ENCODE data around the gene ERAP2.

ERAP2 gene

GRCh38 chr5:96903300-96903699 is 27.0 kb downstream of the ERAP2 start:
- H2BK120ac ChIP-seq (ENCODE audit: low read depth, low read length), result no peak overlapping the region
- no peaks in the 10 kb centered on the region for H3K27me3 ChIP-seq (ENCODE audit: control insufficient read depth in 3 of 3, insufficient read depth in 3 of 3, low read depth in 1 of 3, low read length in 3 of 3)
- H4K8ac ChIP-seq (ENCODE audit: low read depth, low read length), result no peak overlapping the region
- H2BK15ac ChIP-seq (ENCODE audit: low read length), result no peak overlapping the region
- H3K36me3 ChIP-seq (replicated peaks in 1 of 2; ENCODE audit: control insufficient read depth in 2 of 2, insufficient read depth in 2 of 2, low read length in 2 of 2), result no peaks in the 10 kb centered on the region
- H3K9me3 ChIP-seq (replicated peaks in 1 of 2; ENCODE audit: control insufficient read depth in 2 of 2, insufficient read depth in 1 of 2, low read depth in 1 of 2, low read length in 2 of 2), result no peaks in the 10 kb centered on the region
- H3K14ac ChIP-seq (ENCODE audit: low read length), result no peak overlapping the region
- H2BK5ac ChIP-seq (ENCODE audit: low read length), result no peak overlapping the region
- no peak overlapping the region for H2AK5ac ChIP-seq (ENCODE audit: low read depth, low read length)
- no peak overlapping the region for H4K91ac ChIP-seq (ENCODE audit: low read depth, low read length, poor library complexity)
- H3K4ac ChIP-seq (ENCODE audit: low read length), result no peak overlapping the region
- H2BK12ac ChIP-seq (ENCODE audit: low read length), result no peak overlapping the region
- no peak overlapping the region for H3K4me3 ChIP-seq (ENCODE audit: low read length in 2 of 2)
- no peak overlapping the region for H3K18ac ChIP-seq (ENCODE audit: low read length)
- H3K4me1 ChIP-seq (ENCODE audit: control insufficient read depth in 2 of 2, insufficient read depth in 1 of 2, low read depth in 1 of 2, low read length in 2 of 2), result no peaks in the 10 kb centered on the region
- H3K4me2 ChIP-seq (ENCODE audit: insufficient read depth, low read length, poor library complexity, severe bottlenecking), result no peak overlapping the region
- DNase-seq (ENCODE audit: low spot score), result no peak
- no peaks in the 10 kb centered on the region for H3K79me1 ChIP-seq (ENCODE audit: low read depth, low read length)
- no peak overlapping the region for H3K23ac ChIP-seq (ENCODE audit: low read depth, low read length, poor library complexity)
- no peak overlapping the region for H2AFZ ChIP-seq (ENCODE audit: low read length)
- WGBS, 2 donors (ENCODE audit: extremely low coverage in 2 of 2, insufficient read length in 2 of 2, insufficient replicate concordance in 1 of 2), result no CpG with 5 or more reads among the region's 2 CpGs
- no peak overlapping the region for H3K27ac ChIP-seq (replicated peaks; ENCODE audit: low read length)
- H3K9ac ChIP-seq (ENCODE audit: low read depth, low read length, poor library complexity), result no peak overlapping the region

- no peak overlapping the region for H3K4me3 ChIP-seq (ENCODE audit: low read length in 2 of 2)
- H2BK5ac ChIP-seq (ENCODE audit: low read length), result no peak overlapping the region
- H2BK15ac ChIP-seq (ENCODE audit: low read length), result no peak overlapping the region
- H3K4me2 ChIP-seq (ENCODE audit: insufficient read depth, low read length, poor library complexity, severe bottlenecking), result no peak overlapping the region
- no peaks in the 10 kb centered on the region for H3K79me1 ChIP-seq (ENCODE audit: low read depth, low read length)
- no peak overlapping the region for H2BK120ac ChIP-seq (ENCODE audit: low read depth, low read length)
- H3K36me3 ChIP-seq (replicated peaks in 1 of 2; ENCODE audit: control insufficient read depth in 2 of 2, insufficient read depth in 2 of 2, low read length in 2 of 2), result no peaks in the 10 kb centered on the region
- H2AK5ac ChIP-seq (ENCODE audit: low read depth, low read length), result no peak overlapping the region
- H3K9me3 ChIP-seq (replicated peaks in 1 of 2; ENCODE audit: control insufficient read depth in 2 of 2, insufficient read depth in 1 of 2, low read depth in 1 of 2, low read length in 2 of 2), result no peaks in the 10 kb centered on the region
- H3K4ac ChIP-seq (ENCODE audit: low read length), result no peak overlapping the region
- no peak overlapping the region for H3K27ac ChIP-seq (replicated peaks; ENCODE audit: low read length)
- H3K14ac ChIP-seq (ENCODE audit: low read length), result no peak overlapping the region
- no peaks in the 10 kb centered on the region for H3K27me3 ChIP-seq (ENCODE audit: control insufficient read depth in 3 of 3, insufficient read depth in 3 of 3, low read depth in 1 of 3, low read length in 3 of 3)
- H4K91ac ChIP-seq (ENCODE audit: low read depth, low read length, poor library complexity), result no peak overlapping the region
- H2BK12ac ChIP-seq (ENCODE audit: low read length), result no peak overlapping the region
- no peak for DNase-seq (ENCODE audit: low spot score)
- WGBS, 2 donors (ENCODE audit: extremely low coverage in 2 of 2, insufficient read length in 2 of 2, insufficient replicate concordance in 1 of 2), result no CpG with 5 or more reads among the region's 3 CpGs
- H2AFZ ChIP-seq (ENCODE audit: low read length), result no peak overlapping the region
- H3K23ac ChIP-seq (ENCODE audit: low read depth, low read length, poor library complexity), result no peak overlapping the region
- no peak overlapping the region for H3K18ac ChIP-seq (ENCODE audit: low read length)
- H3K9ac ChIP-seq (ENCODE audit: low read depth, low read length, poor library complexity), result no peak overlapping the region
- no peak overlapping the region for H4K8ac ChIP-seq (ENCODE audit: low read depth, low read length)
- H3K4me1 ChIP-seq (ENCODE audit: control insufficient read depth in 2 of 2, insufficient read depth in 1 of 2, low read depth in 1 of 2, low read length in 2 of 2), result no peaks in the 10 kb centered on the region
These were observed 28.0 kb downstream of the ERAP2 start for GRCh38 chr5:96904054-96904931.

GRCh38 chr5:96905864-96906263 is 29.6 kb downstream of the ERAP2 start:
- Histone ChIP-seq H3K4me2 (ENCODE audit: insufficient read depth, low read length, poor library complexity, severe bottlenecking) (no peak overlapping the region), H4K91ac (ENCODE audit: low read depth, low read length, poor library complexity) (no peak overlapping the region), H4K8ac (ENCODE audit: low read depth, low read length) (no peak overlapping the region), H3K14ac (ENCODE audit: low read length) (no peak overlapping the region), H3K79me1 (ENCODE audit: low read depth, low read length) (no peaks in the 10 kb centered on the region), H2BK5ac (ENCODE audit: low read length) (no peak overlapping the region), H3K4ac (ENCODE audit: low read length) (no peak overlapping the region), H3K9ac (ENCODE audit: low read depth, low read length, poor library complexity) (no peak overlapping the region), H3K18ac (ENCODE audit: low read length) (no peak overlapping the region), H3K9me3 (replicated peaks in 1 of 2; ENCODE audit: control insufficient read depth in 2 of 2, insufficient read depth in 1 of 2, low read depth in 1 of 2, low read length in 2 of 2) (no peaks in the 10 kb centered on the region), H2BK12ac (ENCODE audit: low read length) (no peak overlapping the region), H2AK5ac (ENCODE audit: low read depth, low read length) (no peak overlapping the region), H2BK15ac (ENCODE audit: low read length) (no peak overlapping the region), H3K36me3 (replicated peaks in 1 of 2; ENCODE audit: control insufficient read depth in 2 of 2, insufficient read depth in 2 of 2, low read length in 2 of 2) (no peaks in the 10 kb centered on the region), H2AFZ (ENCODE audit: low read length) (no peak overlapping the region), H3K23ac (ENCODE audit: low read depth, low read length, poor library complexity) (no peak overlapping the region), H3K27ac (replicated peaks; ENCODE audit: low read length) (no peak overlapping the region), H3K4me3 (ENCODE audit: low read length in 2 of 2) (no peak overlapping the region), H3K4me1 (ENCODE audit: control insufficient read depth in 2 of 2, insufficient read depth in 1 of 2, low read depth in 1 of 2, low read length in 2 of 2) (peaks cover 0 to 4% of the 10 kb centered on the region in 2 donors), H3K27me3 (ENCODE audit: control insufficient read depth in 3 of 3, insufficient read depth in 3 of 3, low read depth in 1 of 3, low read length in 3 of 3) (no peaks in the 10 kb centered on the region), H2BK120ac (ENCODE audit: low read depth, low read length) (no peak overlapping the region)
- no peak for DNase-seq (ENCODE audit: low spot score)
- no CpG with 5 or more reads among the region's 3 CpGs for WGBS, 2 donors (ENCODE audit: extremely low coverage in 2 of 2, insufficient read length in 2 of 2, insufficient replicate concordance in 1 of 2)

- Histone ChIP-seq H2AK5ac (ENCODE audit: low read depth, low read length) (no peak overlapping the region), H3K4me1 (ENCODE audit: control insufficient read depth in 2 of 2, insufficient read depth in 1 of 2, low read depth in 1 of 2, low read length in 2 of 2) (peaks cover 0 to 4% of the 10 kb centered on the region in 2 donors), H3K4me3 (ENCODE audit: low read length in 2 of 2) (no peak overlapping the region), H3K14ac (ENCODE audit: low read length) (no peak overlapping the region), H3K9me3 (replicated peaks in 1 of 2; ENCODE audit: control insufficient read depth in 2 of 2, insufficient read depth in 1 of 2, low read depth in 1 of 2, low read length in 2 of 2) (no peaks in the 10 kb centered on the region), H2AFZ (ENCODE audit: low read length) (no peak overlapping the region), H4K8ac (ENCODE audit: low read depth, low read length) (no peak overlapping the region), H2BK15ac (ENCODE audit: low read length) (no peak overlapping the region), H3K4me2 (ENCODE audit: insufficient read depth, low read length, poor library complexity, severe bottlenecking) (no peak overlapping the region), H3K36me3 (replicated peaks in 1 of 2; ENCODE audit: control insufficient read depth in 2 of 2, insufficient read depth in 2 of 2, low read length in 2 of 2) (no peaks in the 10 kb centered on the region), H2BK5ac (ENCODE audit: low read length) (no peak overlapping the region), H3K79me1 (ENCODE audit: low read depth, low read length) (no peaks in the 10 kb centered on the region), H4K91ac (ENCODE audit: low read depth, low read length, poor library complexity) (no peak overlapping the region), H3K18ac (ENCODE audit: low read length) (no peak overlapping the region), H3K27me3 (ENCODE audit: control insufficient read depth in 3 of 3, insufficient read depth in 3 of 3, low read depth in 1 of 3, low read length in 3 of 3) (no peaks in the 10 kb centered on the region), H2BK120ac (ENCODE audit: low read depth, low read length) (no peak overlapping the region), H3K23ac (ENCODE audit: low read depth, low read length, poor library complexity) (no peak overlapping the region), H3K4ac (ENCODE audit: low read length) (no peak overlapping the region), H3K27ac (replicated peaks; ENCODE audit: low read length) (no peak overlapping the region), H3K9ac (ENCODE audit: low read depth, low read length, poor library complexity) (no peak overlapping the region), H2BK12ac (ENCODE audit: low read length) (no peak overlapping the region)
- no peak for DNase-seq (ENCODE audit: low spot score)
- no CpG with 5 or more reads among the region's 4 CpGs for whole genome bisulfite sequencing, 2 donors (ENCODE audit: extremely low coverage in 2 of 2, insufficient read length in 2 of 2, insufficient replicate concordance in 1 of 2)
These were observed 32.7 kb downstream of the ERAP2 start for GRCh38 chr5:96909003-96909402.
